ENCODE data around the gene PI4KA.

- no peak for TF ChIP-seq POLR2A (IDR thresholded peaks at IDR 0.05; ENCODE audit: low read depth, low read length)
- TF ChIP-seq TAF1 (IDR thresholded peaks at IDR 0.05; ENCODE audit: borderline replicate concordance, low read depth, low read length): no peak
- TF ChIP-seq POLR2AphosphoS5 (IDR thresholded peaks at IDR 0.05; ENCODE audit: low read depth, low read length): no peak
These were observed 137.8 kb downstream of the PI4KA start for GRCh38 chr22:20720692-20721408.

Data from GM12892 (cell line).